H54 (cell line): ENCODE measurements around the gene CHTOP.
"Not testable (repeated sequence)": the region's sequence is repeated elsewhere in the genome, so short reads cannot be mapped to it uniquely, and the experiment has no call there.

Experiments
- DNase-seq: peaks from one replicate; pipeline ENCODE4 v3.0.0; 2011; ENCODE audit warnings: low spot score, mixed read lengths; ENCODE audit not compliant: insufficient read length
- FAIRE-seq: peaks from 3 replicates; lab custom pipeline; 2011; peaks lifted over from hg19 to GRCh38; lab: Jason Lieb, UNC
- POLR2A ChIP-seq: IDR thresholded peaks from 2 replicates; pipeline ENCODE4 v1.6.1; 2011; ENCODE audit warnings: low read depth, mild to moderate bottlenecking, low read length

Gene CHTOP

GRCh38 chr1:153631047-153632022, 2.5 kb upstream of the CHTOP start:
- DNase-seq (no peak), FAIRE-seq (no peak)
- TF ChIP-seq POLR2A, result no peak

DNA sequence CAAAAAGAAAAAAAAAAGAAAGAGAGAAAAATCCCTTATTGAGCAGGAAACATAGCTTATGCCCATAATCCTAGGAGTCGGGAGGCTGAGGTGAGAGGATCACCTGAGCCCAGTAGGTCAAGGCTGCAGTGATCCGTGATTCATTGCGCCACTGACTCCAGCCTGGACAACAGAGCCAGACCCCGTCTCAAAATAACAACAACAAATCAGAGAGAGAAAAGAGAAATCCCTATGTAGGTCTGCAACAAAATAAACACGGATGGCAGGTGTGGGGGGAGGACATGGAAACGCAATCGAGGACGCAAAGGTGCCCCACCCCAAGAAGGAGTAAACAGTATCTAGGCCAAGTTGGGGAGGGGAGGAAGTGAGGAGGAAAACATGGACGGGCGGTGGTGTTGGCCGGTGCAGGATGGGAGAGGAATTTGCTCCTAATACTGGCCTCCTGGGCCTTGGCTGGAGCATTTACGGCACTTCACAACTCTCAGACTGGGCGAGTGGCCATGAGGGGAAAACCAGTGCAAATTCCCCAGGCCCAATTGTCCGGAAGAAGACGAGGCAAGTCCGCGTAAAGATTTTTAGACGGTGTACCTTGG, 609 bp upstream of the CHTOP start:
- DNase-seq (peak; percentile 45), FAIRE-seq (no peak)
- TF ChIP-seq POLR2A, result 0 out of 2 replicates have a peak, but pooled peaks have one; percentile 0

DNA sequence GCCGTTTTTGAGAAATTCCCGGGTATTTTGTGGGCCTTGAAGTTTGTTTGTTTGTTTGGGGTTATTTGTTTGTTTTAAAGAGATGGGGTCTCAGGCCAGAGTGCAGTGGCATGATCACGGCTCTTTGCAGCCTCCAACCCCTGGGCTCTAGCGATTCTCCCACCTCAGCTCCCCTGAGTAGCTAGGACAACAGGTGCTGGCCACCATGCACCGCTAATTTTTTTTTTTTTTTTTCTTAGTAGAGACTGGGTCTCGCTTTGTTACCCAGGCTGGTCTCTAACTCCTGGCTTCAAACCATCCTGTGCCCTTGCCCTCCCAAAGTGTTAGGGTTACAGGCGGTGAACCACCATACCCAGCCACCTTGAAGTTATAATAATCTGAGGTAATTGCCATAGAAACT, 2.0 kb downstream of the CHTOP start:
- TF ChIP-seq POLR2A, result no peak
- DNase-seq, result no peak
- FAIRE-seq, result no peak

- FAIRE-seq (no peak), DNase-seq (no peak)
- TF ChIP-seq POLR2A, result no peak
Observed at GRCh38 chr1:153636312-153636711, 2.4 kb downstream of the CHTOP start.

DNA sequence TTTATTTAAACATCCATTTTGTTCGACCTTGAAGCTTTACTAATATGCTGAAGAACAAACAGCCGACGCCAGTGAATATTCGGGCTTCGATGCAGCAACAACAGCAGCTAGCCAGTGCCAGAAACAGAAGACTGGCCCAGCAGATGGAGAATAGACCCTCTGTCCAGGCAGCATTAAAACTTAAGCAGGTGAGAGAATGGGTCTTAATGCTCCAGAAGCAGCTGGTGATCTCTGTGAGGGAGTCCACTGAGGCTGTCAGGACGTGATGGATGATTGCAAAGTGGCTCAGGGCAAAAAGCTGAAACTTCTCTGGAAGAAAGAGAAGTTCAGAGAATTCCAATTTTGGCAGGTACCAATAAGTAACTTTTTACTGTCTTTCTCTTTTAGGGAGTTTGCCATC, 4.4 kb downstream of the CHTOP start:
- FAIRE-seq (no peak), DNase-seq (no peak)

GRCh38 chr1:153639280-153639679, 5.4 kb downstream of the CHTOP start:
- DNase-seq (no peak), FAIRE-seq (no peak)
- TF ChIP-seq POLR2A, result no peak

More for the DNA sequence above, 4.4 kb downstream of the CHTOP start:
- no peak for TF ChIP-seq POLR2A

- FAIRE-seq, DNase-seq: not testable (repeated sequence)
Observed at GRCh38 chr1:153640213-153640612, 6.3 kb downstream of the CHTOP start.

DNA sequence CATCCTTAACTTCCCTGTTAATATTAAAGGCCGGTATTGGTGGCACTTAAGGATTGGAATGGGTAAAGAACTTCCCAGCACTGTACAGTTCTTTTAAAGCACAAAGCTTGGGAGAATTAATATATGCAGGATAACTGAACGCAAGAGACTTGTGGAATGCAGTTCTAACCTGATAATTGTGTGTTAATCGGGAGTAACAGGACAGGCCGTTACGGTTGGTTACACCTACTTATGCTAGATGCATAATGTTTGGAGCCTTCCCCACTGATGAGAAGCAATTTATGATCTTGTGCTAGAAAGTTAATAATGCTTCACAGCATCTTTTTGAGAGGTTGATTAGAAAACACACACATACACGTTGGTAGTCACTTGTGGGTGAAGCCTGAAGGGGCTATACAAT, 7.0 kb downstream of the CHTOP start:
- DNase-seq, result no peak
- FAIRE-seq, result no peak
- no peak for TF ChIP-seq POLR2A

DNA sequence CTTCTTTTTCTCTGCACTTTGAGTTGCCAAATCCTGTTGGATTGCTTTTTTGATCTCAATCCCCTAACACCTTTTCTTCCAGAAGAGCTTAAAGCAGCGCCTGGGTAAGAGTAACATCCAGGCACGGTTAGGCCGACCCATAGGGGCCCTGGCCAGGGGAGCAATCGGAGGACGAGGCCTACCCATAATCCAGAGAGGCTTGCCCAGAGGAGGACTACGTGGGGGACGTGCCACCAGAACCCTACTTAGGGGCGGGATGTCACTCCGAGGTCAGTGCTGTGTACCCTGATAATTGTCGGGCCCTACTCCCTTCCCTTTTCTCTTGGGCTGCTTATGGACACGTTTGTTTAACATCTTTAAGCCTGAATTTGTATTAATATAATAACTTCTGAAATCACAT, 8.3 kb downstream of the CHTOP start:
- DNase-seq (no peak), FAIRE-seq (no peak)
- no peak for TF ChIP-seq POLR2A

GRCh38 chr1:153643100-153643499, 9.2 kb downstream of the CHTOP start:
- no peak for TF ChIP-seq POLR2A
- no peak for FAIRE-seq
- DNase-seq, result no peak

DNA sequence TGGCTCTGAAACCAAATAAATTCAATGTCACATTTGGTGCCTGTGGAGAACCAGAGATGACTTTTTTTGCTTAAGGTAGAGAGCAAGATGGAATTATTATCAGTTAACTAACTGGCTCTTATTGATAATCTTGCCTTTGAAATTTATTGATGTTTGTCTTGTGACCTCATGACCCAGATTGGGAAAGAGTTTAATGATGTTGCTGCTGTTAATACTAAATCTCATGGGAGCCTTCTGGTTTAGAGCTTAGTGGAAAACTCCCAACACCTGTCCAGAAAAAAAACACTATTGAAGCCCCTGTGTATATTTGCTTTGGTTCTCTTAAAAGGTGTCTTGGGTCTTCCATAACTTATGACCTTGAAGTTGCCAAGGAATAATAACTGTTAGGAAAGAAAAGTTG, 9.9 kb downstream of the CHTOP start:
- DNase-seq (no peak), FAIRE-seq (no peak)
- TF ChIP-seq POLR2A, result no peak

GRCh38 chr1:153646672-153647345, 12.9 kb downstream of the CHTOP start:
- FAIRE-seq (no peak), DNase-seq (no peak)

GRCh38 chr1:153647346-153647714, 13.5 kb downstream of the CHTOP start:
- no peak for FAIRE-seq
- no peak for TF ChIP-seq POLR2A
- DNase-seq, result no peak

More at GRCh38 chr1:153646672-153647345, 12.9 kb downstream of the CHTOP start:
- TF ChIP-seq POLR2A, result no peak
